ENCODE results near the gene SPATA18. TPM values are rescaled to one million over a fixed set of nuclear protein-coding genes. Genes with fewer than 3 reads are reported as not detected.

The SPATA18 gene
- total RNA-seq, 1 experiment from 2014 or later, result 0.13 TPM

DNA sequence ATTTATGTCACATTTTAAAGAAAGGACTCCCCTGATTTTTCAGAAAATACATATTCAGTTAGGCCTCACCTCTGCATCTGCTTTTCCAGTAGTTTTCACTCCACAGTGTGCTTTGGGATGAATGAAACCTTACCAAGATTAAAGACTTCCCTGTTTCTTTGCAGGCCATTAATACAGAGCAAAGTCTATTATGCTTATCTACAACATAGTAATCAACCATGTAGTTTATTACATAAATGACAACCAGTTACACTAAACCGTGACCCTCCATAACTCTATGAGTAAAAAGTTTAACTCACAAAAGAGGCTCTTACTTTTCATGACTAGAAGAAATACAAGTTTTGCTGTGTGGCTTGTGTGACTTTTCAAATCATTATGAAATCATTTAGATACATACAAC lies 33.3 kb upstream of the SPATA18 start:
- no peak overlapping the region for H3K4me2 ChIP-seq
- H3K4me1 ChIP-seq (replicated peaks; ENCODE audit: insufficient read depth), result no peaks in the 10 kb centered on the region; the same call in 1 of the 2 replicates
- CTCF ChIA-PET, result no interaction called here
- no peaks in the 10 kb centered on the region for H3F3A ChIP-seq (ENCODE audit: insufficient read depth, low read depth)
- H3K9me3 ChIP-seq (ENCODE audit: insufficient read depth, low read depth), result no peaks in the 10 kb centered on the region
- BruUV-seq (replicated peaks), result no TSS peak
- TF ChIP-seq, protein P1, sequence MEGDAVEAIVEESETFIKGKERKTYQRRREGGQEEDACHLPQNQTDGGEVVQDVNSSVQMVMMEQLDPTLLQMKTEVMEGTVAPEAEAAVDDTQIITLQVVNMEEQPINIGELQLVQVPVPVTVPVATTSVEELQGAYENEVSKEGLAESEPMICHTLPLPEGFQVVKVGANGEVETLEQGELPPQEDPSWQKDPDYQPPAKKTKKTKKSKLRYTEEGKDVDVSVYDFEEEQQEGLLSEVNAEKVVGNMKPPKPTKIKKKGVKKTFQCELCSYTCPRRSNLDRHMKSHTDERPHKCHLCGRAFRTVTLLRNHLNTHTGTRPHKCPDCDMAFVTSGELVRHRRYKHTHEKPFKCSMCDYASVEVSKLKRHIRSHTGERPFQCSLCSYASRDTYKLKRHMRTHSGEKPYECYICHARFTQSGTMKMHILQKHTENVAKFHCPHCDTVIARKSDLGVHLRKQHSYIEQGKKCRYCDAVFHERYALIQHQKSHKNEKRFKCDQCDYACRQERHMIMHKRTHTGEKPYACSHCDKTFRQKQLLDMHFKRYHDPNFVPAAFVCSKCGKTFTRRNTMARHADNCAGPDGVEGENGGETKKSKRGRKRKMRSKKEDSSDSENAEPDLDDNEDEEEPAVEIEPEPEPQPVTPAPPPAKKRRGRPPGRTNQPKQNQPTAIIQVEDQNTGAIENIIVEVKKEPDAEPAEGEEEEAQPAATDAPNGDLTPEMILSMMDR (conservative IDR thresholded peaks at IDR 0.05), result no peak
- TF ChIP-seq EZH2 (IDR thresholded peaks at IDR 0.05; ENCODE audit: low read depth), result no peak
- POLR2A ChIA-PET (ENCODE audit: unreplicated experiment), result no interaction called here
- no peak overlapping the region for H3K27ac ChIP-seq
- no peak for DNase-seq
- H3K9me2 ChIP-seq (ENCODE audit: insufficient read depth), result no peaks in the 10 kb centered on the region
- no peaks in the 10 kb centered on the region for H4K20me1 ChIP-seq (ENCODE audit: insufficient read depth)
- H3K79me2 ChIP-seq (ENCODE audit: low read depth), result no peaks in the 10 kb centered on the region
- no peak overlapping the region for H3K4me3 ChIP-seq
- H3K27me3 ChIP-seq (ENCODE audit: insufficient read depth, low read depth), result no peaks in the 10 kb centered on the region
- no peak overlapping the region for H2AFZ ChIP-seq
- no peaks in the 10 kb centered on the region for H3K36me3 ChIP-seq (ENCODE audit: low read depth)
- intact Hi-C loops (cut with micrococcal nuclease; ENCODE audit: unreplicated experiment), result no loop called here

DNA sequence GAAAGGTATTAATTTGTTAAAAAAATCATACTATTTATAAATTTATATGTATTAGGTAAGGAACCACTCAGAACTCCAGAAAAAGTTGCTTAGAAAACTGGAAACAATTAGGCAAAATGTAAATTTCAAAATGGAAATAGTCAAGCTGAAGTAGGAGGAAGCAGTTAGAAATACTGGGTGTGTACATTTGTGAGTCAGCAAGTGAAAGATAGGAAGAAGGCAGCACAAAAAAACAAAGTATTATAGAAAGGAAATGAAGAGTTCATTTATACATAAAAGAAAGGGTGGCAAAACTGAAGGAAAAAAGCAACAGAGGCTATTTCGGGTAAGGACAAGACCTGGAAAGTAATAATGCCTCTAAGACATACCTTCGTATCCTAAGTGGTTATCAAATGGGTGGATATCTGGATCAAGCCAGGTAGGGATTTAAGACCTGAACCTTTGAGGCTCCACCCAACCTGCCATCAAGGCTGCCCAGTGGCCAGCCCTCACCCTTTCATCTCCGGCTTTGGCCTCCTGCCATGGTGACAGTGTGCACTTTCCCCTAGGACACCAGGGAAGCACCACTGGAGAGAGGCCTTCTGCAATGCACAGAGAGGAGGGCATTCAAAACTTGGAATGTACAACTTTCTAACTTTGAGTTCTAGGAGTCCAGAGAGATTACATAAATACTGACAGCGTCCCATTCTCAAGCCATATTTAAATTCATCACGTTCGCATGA lies 31.0 kb upstream of the SPATA18 start, which contains the start of gene LRRC66:
Gene LRRC66, minus strand, starts transcription at position 428 of the 722 bp plus-strand sequence. CDS start 2,750 bp downstream, outside the sequence.
- H3K79me2 ChIP-seq (ENCODE audit: low read depth), result no peaks in the 10 kb centered on the region
- no peak within 1 kb of the TSS for H3K4me2 ChIP-seq
- H3K9me2 ChIP-seq (ENCODE audit: insufficient read depth), result no peaks in the 10 kb centered on the region
- H3K4me1 ChIP-seq (replicated peaks; ENCODE audit: insufficient read depth), result no peaks in the 10 kb centered on the region; the same call in 1 of the 2 replicates
- POLR2A ChIA-PET (ENCODE audit: unreplicated experiment), result no interaction called here
- no peaks in the 10 kb centered on the region for H3K9me3 ChIP-seq (ENCODE audit: insufficient read depth, low read depth)
- no TSS peak for BruUV-seq (replicated peaks)
- H3K27me3 ChIP-seq (ENCODE audit: insufficient read depth, low read depth), result no peaks in the 10 kb centered on the region
- CTCF ChIA-PET, result no interaction called here
- no peak within 1 kb of the TSS for H3K27ac ChIP-seq
- no peaks in the 10 kb centered on the region for H3K36me3 ChIP-seq (ENCODE audit: low read depth)
- no peaks in the 10 kb centered on the region for H4K20me1 ChIP-seq (ENCODE audit: insufficient read depth)
- TF ChIP-seq, protein P1 (conservative IDR thresholded peaks at IDR 0.05), result no peak
- TF ChIP-seq EZH2 (IDR thresholded peaks at IDR 0.05; ENCODE audit: low read depth), result no peak
- H2AFZ ChIP-seq, result no peak within 1 kb of the TSS
- intact Hi-C loops (cut with micrococcal nuclease; ENCODE audit: unreplicated experiment), result no loop called here
- peak in 1 of 2 experiments; percentile 33 for DNase-seq
- H3F3A ChIP-seq (ENCODE audit: insufficient read depth, low read depth), result no peaks in the 10 kb centered on the region
- no peak within 1 kb of the TSS for H3K4me3 ChIP-seq

DNA sequence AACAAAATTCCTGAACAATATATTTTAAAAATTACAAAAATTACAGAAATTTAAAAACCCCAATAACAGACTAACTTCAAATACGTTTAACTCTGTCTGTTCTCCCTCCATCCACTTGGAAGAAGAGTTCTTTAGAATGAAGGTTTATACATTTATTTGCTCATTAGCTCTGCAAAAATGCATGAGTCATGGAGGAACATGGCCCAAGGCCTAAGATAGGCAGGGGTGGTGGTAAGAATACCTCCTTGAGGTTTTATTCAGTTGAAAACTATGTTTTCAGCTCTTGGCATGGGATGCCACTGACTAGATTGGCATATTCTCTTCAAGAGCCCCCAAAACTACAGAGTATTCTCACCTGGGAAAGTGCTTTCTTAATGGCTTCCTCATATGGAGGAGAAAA lies 22.1 kb upstream of the SPATA18 start:
- DNase-seq, result no peak
- no TSS peak for BruUV-seq (replicated peaks)
- H3K36me3 ChIP-seq (ENCODE audit: low read depth), result no peaks in the 10 kb centered on the region
- H3F3A ChIP-seq (ENCODE audit: insufficient read depth, low read depth), result no peaks in the 10 kb centered on the region
- ChIA-PET CTCF (no interaction called here), POLR2A (ENCODE audit: unreplicated experiment) (no interaction called here)
- no peaks in the 10 kb centered on the region for H3K27me3 ChIP-seq (ENCODE audit: insufficient read depth, low read depth)
- H3K4me3 ChIP-seq, result no peak overlapping the region
- H2AFZ ChIP-seq, result no peak overlapping the region
- no peaks in the 10 kb centered on the region for H4K20me1 ChIP-seq (ENCODE audit: insufficient read depth)
- H3K4me1 ChIP-seq (replicated peaks; ENCODE audit: insufficient read depth), result no peaks in the 10 kb centered on the region
- no peaks in the 10 kb centered on the region for H3K79me2 ChIP-seq (ENCODE audit: low read depth)
- intact Hi-C loops (cut with micrococcal nuclease; ENCODE audit: unreplicated experiment), result loop anchor here (5.0 kb wide), 1 partner anchor 187 kb away; the partner anchor contains the start of gene DCUN1D4
- TF ChIP-seq, protein P1 (conservative IDR thresholded peaks at IDR 0.05), result no peak
- no peak for TF ChIP-seq EZH2 (IDR thresholded peaks at IDR 0.05; ENCODE audit: low read depth)
- H3K9me2 ChIP-seq (ENCODE audit: insufficient read depth), result no peaks in the 10 kb centered on the region
- no peak overlapping the region for H3K27ac ChIP-seq
- H3K9me3 ChIP-seq (ENCODE audit: insufficient read depth, low read depth), result no peaks in the 10 kb centered on the region
- H3K4me2 ChIP-seq, result no peak overlapping the region

All from PC-9 (cell line).